ENCODE results near the gene RTL1. TPM values are rescaled to one million over a fixed set of nuclear protein-coding genes. Genes with fewer than 3 reads are reported as not detected.

RTL1 gene
- total and polyA plus RNA-seq, 10 of the 15 experiments (the other 5 are each of a cell fraction or from before 2014, with no cell fraction given): not detected

DNA sequence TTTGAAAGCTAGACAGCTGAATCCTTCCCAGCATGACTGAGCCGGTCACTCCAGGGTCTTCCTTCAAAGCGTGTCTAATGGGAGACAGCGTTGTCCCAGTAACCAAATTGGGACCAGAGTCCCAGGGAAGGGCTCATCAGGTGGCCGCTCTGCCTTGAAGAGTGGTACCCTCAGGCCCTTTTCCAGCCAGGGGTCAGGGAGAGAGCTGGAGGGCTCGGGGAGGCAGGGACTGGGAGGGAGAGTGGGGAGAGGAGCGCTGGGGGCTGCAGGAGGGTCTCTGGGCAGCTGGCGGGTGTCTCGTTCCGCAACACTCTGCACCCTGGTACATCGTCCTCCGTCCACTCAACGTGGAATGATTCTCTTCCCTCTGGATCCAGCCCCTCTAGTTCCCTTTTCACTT, 1.6 kb upstream of the RTL1 start:
- Histone ChIP-seq H3K36me3 (ENCODE audit: control insufficient read depth in 2 of 2, insufficient read depth in 2 of 2, low read length in 1 of 2) (no peaks in the 10 kb centered on the region), H4K20me1 (ENCODE audit: control insufficient read depth, insufficient read depth) (no peaks in the 10 kb centered on the region), H3K27ac (ENCODE audit: control insufficient read depth, insufficient read depth) (no peak overlapping the region), H3K4me2 (ENCODE audit: control insufficient read depth, insufficient read depth) (no peak overlapping the region), H3K27me3 (replicated peaks in 1 of 2; ENCODE audit: control insufficient read depth in 2 of 2, insufficient read depth in 2 of 2, low read length in 1 of 2) (no peaks in the 10 kb centered on the region; a peak in 2 of 4 replicates), H3K9me3 (replicated peaks; ENCODE audit: control insufficient read depth, insufficient read depth, low read length) (no peaks in the 10 kb centered on the region), H2AFZ (ENCODE audit: control insufficient read depth, low read depth, low read length) (no peak overlapping the region), H3K4me1 (ENCODE audit: control insufficient read depth, insufficient read depth, low read length) (no peaks in the 10 kb centered on the region), H3K4me3 (no peak overlapping the region), H3K9ac (ENCODE audit: control insufficient read depth, insufficient read depth, low read length) (no peak overlapping the region), H3K79me2 (ENCODE audit: control insufficient read depth, insufficient read depth, low read length) (no peaks in the 10 kb centered on the region)
- no peak for FAIRE-seq
- in situ Hi-C loops (cut with MboI): no loop called here
- ChIA-PET POLR2A (no interaction called here), SMC1A (ENCODE audit: uncharacterized antibody, unreplicated experiment) (no interaction called here), RAD21 (ENCODE audit: unreplicated experiment) (no interaction called here), CTCF (no interaction called here)
- 29% methylated on average over 12 of the region's 12 CpGs for WGBS (ENCODE audit: insufficient coverage, insufficient replicate concordance, low lambda C conversion rate, missing lambda C conversion rate)
- no TSS peak for BruUV-seq (replicated peaks)
- intact Hi-C loops (cut with micrococcal nuclease; ENCODE audit: unreplicated experiment): no loop called here
- no peak for DNase-seq (ENCODE audit: low read depth, low spot score)
- no peak for ATAC-seq
- no peak for TF ChIP-seq RAD21 (IDR thresholded peaks at IDR 0.05; ENCODE audit: insufficient read depth, low read depth, low read length)
- TF ChIP-seq NFYB (IDR thresholded peaks at IDR 0.05; ENCODE audit: insufficient read depth, low read depth, low read length): no peak
- TF ChIP-seq, protein P1, sequence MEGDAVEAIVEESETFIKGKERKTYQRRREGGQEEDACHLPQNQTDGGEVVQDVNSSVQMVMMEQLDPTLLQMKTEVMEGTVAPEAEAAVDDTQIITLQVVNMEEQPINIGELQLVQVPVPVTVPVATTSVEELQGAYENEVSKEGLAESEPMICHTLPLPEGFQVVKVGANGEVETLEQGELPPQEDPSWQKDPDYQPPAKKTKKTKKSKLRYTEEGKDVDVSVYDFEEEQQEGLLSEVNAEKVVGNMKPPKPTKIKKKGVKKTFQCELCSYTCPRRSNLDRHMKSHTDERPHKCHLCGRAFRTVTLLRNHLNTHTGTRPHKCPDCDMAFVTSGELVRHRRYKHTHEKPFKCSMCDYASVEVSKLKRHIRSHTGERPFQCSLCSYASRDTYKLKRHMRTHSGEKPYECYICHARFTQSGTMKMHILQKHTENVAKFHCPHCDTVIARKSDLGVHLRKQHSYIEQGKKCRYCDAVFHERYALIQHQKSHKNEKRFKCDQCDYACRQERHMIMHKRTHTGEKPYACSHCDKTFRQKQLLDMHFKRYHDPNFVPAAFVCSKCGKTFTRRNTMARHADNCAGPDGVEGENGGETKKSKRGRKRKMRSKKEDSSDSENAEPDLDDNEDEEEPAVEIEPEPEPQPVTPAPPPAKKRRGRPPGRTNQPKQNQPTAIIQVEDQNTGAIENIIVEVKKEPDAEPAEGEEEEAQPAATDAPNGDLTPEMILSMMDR (IDR thresholded peaks at IDR 0.05 in 2 of 3, conservative IDR thresholded peaks at IDR 0.05 in 1 of 3; ENCODE audit: control insufficient read depth in 2 of 3, extremely low read depth in 1 of 3, insufficient read depth in 1 of 3, low read depth in 3 of 3, low read length in 3 of 3): no peak
- no peak for TF ChIP-seq BMI1 (IDR thresholded peaks at IDR 0.05; ENCODE audit: borderline replicate concordance)
- TF ChIP-seq POLR2AphosphoS2 (IDR thresholded peaks at IDR 0.05; ENCODE audit: low read depth, low read length): no peak
- TF ChIP-seq KAT2A (conservative IDR thresholded peaks at IDR 0.05; ENCODE audit: control insufficient read depth, low read depth, low read length): no peak
- no peak for TF ChIP-seq SIN3A (IDR thresholded peaks at IDR 0.05; ENCODE audit: low read depth, low read length)
- TF ChIP-seq, protein P2, sequence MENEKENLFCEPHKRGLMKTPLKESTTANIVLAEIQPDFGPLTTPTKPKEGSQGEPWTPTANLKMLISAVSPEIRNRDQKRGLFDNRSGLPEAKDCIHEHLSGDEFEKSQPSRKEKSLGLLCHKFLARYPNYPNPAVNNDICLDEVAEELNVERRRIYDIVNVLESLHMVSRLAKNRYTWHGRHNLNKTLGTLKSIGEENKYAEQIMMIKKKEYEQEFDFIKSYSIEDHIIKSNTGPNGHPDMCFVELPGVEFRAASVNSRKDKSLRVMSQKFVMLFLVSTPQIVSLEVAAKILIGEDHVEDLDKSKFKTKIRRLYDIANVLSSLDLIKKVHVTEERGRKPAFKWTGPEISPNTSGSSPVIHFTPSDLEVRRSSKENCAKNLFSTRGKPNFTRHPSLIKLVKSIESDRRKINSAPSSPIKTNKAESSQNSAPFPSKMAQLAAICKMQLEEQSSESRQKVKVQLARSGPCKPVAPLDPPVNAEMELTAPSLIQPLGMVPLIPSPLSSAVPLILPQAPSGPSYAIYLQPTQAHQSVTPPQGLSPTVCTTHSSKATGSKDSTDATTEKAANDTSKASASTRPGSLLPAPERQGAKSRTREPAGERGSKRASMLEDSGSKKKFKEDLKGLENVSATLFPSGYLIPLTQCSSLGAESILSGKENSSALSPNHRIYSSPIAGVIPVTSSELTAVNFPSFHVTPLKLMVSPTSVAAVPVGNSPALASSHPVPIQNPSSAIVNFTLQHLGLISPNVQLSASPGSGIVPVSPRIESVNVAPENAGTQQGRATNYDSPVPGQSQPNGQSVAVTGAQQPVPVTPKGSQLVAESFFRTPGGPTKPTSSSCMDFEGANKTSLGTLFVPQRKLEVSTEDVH (IDR thresholded peaks at IDR 0.05; ENCODE audit: low read depth, partially characterized antibody): no peak
- TF ChIP-seq, protein P3, sequence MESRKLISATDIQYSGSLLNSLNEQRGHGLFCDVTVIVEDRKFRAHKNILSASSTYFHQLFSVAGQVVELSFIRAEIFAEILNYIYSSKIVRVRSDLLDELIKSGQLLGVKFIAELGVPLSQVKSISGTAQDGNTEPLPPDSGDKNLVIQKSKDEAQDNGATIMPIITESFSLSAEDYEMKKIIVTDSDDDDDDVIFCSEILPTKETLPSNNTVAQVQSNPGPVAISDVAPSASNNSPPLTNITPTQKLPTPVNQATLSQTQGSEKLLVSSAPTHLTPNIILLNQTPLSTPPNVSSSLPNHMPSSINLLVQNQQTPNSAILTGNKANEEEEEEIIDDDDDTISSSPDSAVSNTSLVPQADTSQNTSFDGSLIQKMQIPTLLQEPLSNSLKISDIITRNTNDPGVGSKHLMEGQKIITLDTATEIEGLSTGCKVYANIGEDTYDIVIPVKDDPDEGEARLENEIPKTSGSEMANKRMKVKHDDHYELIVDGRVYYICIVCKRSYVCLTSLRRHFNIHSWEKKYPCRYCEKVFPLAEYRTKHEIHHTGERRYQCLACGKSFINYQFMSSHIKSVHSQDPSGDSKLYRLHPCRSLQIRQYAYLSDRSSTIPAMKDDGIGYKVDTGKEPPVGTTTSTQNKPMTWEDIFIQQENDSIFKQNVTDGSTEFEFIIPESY (IDR thresholded peaks at IDR 0.05): no peak
- no peak for TF ChIP-seq MXI1 (IDR thresholded peaks at IDR 0.05; ENCODE audit: low read depth, low read length)

Data from GM12878 (cell line).